HL-60 (cell line): ENCODE results near the gene PCNA.

Experiments
- DNase-seq, 2 experiments: peaks; one replicate each; pipeline ENCODE4 v3.0.0-alpha.2; 2010 to 2020; ENCODE audit warnings: low read depth in 1 of 2, low spot score in 1 of 2
- H3K27ac ChIP-seq: fragments of 250-450 bp; sonication (Bioruptor Pico); replicated peaks from 2 replicates; pipeline ENCODE4 v1.5.1; 2020; ENCODE audit warnings: mild to moderate bottlenecking, moderate library complexity
- H3K27me3 ChIP-seq: fragments of 250-450 bp; sonication (Bioruptor Pico); 2 replicates; pipeline ENCODE4 v1.5.1; 2021; ENCODE audit warnings: mild to moderate bottlenecking, moderate library complexity; ENCODE audit not compliant: insufficient read depth, poor library complexity, severe bottlenecking
- H3K4me3 ChIP-seq: replicated peaks from 2 replicates; pipeline ENCODE4 v1.5.1; 2011; ENCODE audit warnings: mild to moderate bottlenecking, control low read depth, low read length; ENCODE audit not compliant: insufficient read depth
- GABPA ChIP-seq: IDR thresholded peaks from 2 replicates; pipeline ENCODE4 v1.6.1; 2012; ENCODE audit warnings: low read depth
- POLR2AphosphoS5 ChIP-seq: IDR thresholded peaks from 2 replicates; pipeline ENCODE4 v1.6.1; 2012; ENCODE audit warnings: low read depth
- SPI1 ChIP-seq: IDR thresholded peaks from 2 replicates; pipeline ENCODE4 v1.6.1; 2012; ENCODE audit warnings: low read depth, mild to moderate bottlenecking, borderline replicate concordance
- TF ChIP-seq, protein P1 (sequence below): IDR thresholded peaks from 2 replicates; pipeline ENCODE4 v1.6.1; 2012; ENCODE audit warnings: low read depth; ENCODE audit not compliant: insufficient replicate concordance
- TF ChIP-seq, protein P2 (sequence below): IDR thresholded peaks from one replicate; pipeline ENCODE4 v1.5.1; 2011; ENCODE audit warnings: low read length, control low read depth, inconsistent platforms; ENCODE audit not compliant: insufficient read depth

Gene PCNA

DNA sequence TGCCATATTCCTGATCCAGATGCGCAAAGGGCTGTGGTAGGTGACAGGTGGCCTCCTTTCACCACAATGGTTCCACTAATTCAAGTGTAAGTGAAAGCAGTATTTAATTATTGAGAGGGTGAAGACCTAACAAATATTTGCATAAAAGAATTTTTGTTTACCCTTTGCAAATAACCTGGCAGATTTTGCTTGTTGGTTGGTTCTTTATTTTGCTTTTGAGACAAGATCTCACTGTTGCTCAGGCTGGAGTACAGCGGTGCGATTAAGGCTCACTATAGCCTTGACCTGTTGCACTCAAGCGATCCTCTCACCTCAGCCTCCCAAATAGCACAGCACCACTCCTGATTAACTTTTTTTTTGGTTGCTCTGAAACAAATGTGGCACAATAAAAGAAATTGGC is 49.2 kb downstream of the PCNA start:
- Histone ChIP-seq H3K4me3 (no peak overlapping the region), H3K27ac (no peak overlapping the region), H3K27me3 (no peaks in the 10 kb centered on the region)
- TF ChIP-seq POLR2AphosphoS5 (no peak), GABPA (no peak), SPI1 (no peak)
- TF ChIP-seq, protein P1, sequence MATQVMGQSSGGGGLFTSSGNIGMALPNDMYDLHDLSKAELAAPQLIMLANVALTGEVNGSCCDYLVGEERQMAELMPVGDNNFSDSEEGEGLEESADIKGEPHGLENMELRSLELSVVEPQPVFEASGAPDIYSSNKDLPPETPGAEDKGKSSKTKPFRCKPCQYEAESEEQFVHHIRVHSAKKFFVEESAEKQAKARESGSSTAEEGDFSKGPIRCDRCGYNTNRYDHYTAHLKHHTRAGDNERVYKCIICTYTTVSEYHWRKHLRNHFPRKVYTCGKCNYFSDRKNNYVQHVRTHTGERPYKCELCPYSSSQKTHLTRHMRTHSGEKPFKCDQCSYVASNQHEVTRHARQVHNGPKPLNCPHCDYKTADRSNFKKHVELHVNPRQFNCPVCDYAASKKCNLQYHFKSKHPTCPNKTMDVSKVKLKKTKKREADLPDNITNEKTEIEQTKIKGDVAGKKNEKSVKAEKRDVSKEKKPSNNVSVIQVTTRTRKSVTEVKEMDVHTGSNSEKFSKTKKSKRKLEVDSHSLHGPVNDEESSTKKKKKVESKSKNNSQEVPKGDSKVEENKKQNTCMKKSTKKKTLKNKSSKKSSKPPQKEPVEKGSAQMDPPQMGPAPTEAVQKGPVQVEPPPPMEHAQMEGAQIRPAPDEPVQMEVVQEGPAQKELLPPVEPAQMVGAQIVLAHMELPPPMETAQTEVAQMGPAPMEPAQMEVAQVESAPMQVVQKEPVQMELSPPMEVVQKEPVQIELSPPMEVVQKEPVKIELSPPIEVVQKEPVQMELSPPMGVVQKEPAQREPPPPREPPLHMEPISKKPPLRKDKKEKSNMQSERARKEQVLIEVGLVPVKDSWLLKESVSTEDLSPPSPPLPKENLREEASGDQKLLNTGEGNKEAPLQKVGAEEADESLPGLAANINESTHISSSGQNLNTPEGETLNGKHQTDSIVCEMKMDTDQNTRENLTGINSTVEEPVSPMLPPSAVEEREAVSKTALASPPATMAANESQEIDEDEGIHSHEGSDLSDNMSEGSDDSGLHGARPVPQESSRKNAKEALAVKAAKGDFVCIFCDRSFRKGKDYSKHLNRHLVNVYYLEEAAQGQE: no peak
- TF ChIP-seq, protein P2, sequence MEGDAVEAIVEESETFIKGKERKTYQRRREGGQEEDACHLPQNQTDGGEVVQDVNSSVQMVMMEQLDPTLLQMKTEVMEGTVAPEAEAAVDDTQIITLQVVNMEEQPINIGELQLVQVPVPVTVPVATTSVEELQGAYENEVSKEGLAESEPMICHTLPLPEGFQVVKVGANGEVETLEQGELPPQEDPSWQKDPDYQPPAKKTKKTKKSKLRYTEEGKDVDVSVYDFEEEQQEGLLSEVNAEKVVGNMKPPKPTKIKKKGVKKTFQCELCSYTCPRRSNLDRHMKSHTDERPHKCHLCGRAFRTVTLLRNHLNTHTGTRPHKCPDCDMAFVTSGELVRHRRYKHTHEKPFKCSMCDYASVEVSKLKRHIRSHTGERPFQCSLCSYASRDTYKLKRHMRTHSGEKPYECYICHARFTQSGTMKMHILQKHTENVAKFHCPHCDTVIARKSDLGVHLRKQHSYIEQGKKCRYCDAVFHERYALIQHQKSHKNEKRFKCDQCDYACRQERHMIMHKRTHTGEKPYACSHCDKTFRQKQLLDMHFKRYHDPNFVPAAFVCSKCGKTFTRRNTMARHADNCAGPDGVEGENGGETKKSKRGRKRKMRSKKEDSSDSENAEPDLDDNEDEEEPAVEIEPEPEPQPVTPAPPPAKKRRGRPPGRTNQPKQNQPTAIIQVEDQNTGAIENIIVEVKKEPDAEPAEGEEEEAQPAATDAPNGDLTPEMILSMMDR: no peak
- no peak for DNase-seq

DNA sequence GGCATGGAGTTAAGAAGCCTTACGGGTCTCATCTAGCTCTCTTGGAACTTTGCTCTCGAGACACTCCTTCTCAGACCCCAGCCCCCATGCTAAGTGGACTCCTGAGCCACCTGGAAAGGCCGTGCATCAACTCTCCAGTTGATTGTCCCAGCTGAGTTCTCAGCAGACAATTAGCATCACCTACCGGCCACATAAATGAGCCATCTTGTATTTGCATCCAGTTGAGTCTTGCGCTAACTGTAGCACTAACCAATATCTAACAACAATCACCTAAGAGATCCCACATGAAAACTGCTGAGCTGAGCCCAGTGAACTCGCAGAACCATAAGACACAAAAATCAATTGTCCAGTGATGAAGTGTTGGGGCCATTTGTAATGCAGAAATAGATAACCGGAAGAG is 49.7 kb downstream of the PCNA start:
- H3K27ac ChIP-seq: no peak overlapping the region
- no peak overlapping the region for H3K4me3 ChIP-seq
- H3K27me3 ChIP-seq: no peaks in the 10 kb centered on the region
- no peak for DNase-seq
- TF ChIP-seq, protein P2: no peak
- TF ChIP-seq, protein P1: no peak
- TF ChIP-seq POLR2AphosphoS5 (no peak), SPI1 (no peak), GABPA (no peak)

DNA sequence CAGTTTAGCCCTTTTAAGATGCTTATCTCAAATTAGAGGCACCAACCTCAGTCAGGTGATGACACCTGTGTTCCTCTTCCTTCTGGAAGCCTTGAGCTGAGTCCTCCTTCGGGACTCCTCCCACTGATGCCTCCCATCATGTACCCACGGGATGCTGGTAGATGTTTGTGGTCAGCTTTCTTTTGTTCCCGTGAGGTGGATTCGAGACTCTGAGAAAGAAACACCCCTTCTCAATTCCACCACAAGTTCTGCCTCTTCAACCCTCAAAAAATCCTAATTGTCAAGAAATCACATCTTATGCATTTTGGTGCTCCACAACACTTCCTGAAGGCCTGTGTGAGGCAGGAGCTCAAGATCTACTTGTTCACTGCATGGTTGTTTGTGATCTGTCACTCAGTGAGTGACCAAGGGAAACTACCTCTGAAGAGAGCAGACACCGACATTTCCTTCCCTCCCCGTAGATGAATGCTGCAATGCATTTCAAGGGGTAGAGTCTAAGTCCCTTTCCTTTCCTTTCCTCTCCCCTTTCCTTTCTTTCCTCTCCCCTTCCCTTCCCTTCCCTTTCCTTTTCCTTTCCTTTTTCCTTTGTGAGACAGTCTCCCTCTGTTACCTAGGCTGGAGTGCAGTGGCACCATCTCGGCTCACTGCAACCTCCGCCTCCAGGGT is 50.5 kb downstream of the PCNA start:
- H3K27ac ChIP-seq: no peak overlapping the region
- no peak for DNase-seq
- H3K27me3 ChIP-seq: no peaks in the 10 kb centered on the region
- no peak overlapping the region for H3K4me3 ChIP-seq
- no peak for TF ChIP-seq POLR2AphosphoS5

DNA sequence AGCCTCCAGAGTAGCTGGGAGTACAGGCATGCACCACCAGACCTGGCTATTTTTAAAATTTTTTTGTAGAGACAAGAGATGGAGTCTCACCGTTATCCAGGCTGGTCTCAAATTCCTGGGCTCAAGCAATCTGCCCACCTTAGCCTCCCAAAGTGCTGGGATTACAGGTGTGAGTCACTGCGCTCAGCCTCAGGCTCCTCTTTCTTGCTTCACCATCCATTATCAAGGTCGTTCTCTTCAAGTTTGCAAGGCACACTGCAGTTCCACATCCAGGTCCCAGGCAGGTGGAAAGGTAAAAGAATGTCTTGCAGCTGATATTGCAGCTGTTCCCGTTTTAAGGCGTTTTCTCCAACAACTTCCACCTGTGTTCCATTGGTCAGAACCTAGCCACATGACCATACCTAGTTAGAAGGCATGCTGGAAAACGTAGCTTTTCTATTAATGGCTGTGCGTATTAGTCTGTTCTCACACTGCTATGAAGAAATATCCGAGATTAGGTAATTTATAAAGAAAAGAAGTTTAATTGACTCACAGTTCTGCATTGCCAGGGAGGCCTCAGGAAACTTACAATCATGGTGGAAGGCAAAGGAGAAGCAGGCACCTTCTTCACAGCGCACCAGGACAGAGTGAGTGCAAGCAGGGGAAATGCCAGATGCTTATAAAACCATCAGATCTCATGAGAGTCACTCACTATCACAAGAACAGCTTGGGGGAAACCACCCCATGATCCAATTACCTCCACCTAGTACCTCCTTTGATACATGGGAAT is 51.7 kb downstream of the PCNA start:
- no peak overlapping the region for H3K4me3 ChIP-seq
- H3K27me3 ChIP-seq: no peaks in the 10 kb centered on the region
- DNase-seq: no peak
- TF ChIP-seq SPI1: no peak
- TF ChIP-seq GABPA: no peak
- TF ChIP-seq POLR2AphosphoS5: no peak
- TF ChIP-seq, protein P2: no peak
- TF ChIP-seq, protein P1: no peak
- H3K27ac ChIP-seq: no peak overlapping the region
